Endothelial cell of umbilical vein (primary cell): ENCODE data around the gene GALK2. TPM values are rescaled to one million over a fixed set of nuclear protein-coding genes. Genes with fewer than 3 reads are reported as not detected.

Experiments
- BruUV-seq: library from RNA; stranded (reverse); fragments of 400-500 nt; replicated peaks from 2 replicates; lab custom pipeline; 2021; lab: Mats Ljungman, UMichigan
- CTCF ChIA-PET: fragments of 300-600, 350-600 bp; sonication (Branson Sonifier 250); formaldehyde crosslinking; loops from one replicate; lab custom pipeline; 2021; ENCODE audit warnings: antibody characterized with exemption, inconsistent platforms; lab: Charles Lee
- POLR2A ChIA-PET: fragments of 300-600, 350-600 bp; sonication (Branson Sonifier 250); formaldehyde crosslinking; loops from one replicate; lab custom pipeline; 2021; ENCODE audit warnings: antibody characterized with exemption, inconsistent platforms; lab: Charles Lee
- DNase-seq: peaks from one replicate; pipeline ENCODE4 v3.0.0-alpha.2; 2011; ENCODE audit warnings: low read depth, low spot score
- FAIRE-seq: peaks from 2 replicates; lab custom pipeline; 2011; peaks lifted over from hg19 to GRCh38; lab: Jason Lieb, UNC
- H2AFZ ChIP-seq: 2 replicates; pipeline ENCODE4 v1.6.0; 2012; ENCODE audit warnings: low read depth, low read length, control low read depth, inconsistent platforms
- H3K27ac ChIP-seq: 2 replicates; pipeline ENCODE4 v1.5.1; 2011; ENCODE audit warnings: low read depth, mild to moderate bottlenecking, control low read depth, low read length, moderate library complexity; ENCODE audit not compliant: insufficient read depth
- H3K27me3 ChIP-seq, 2 experiments: 2 replicates each; pipeline versions ENCODE4 v1.6.0 to v1.6.1; 2011; ENCODE audit warnings: low read length in 2 of 2, mixed read lengths in 1 of 2; ENCODE audit not compliant: control insufficient read depth in 2 of 2, insufficient read depth in 2 of 2
- H3K36me3 ChIP-seq, 2 experiments: 2 replicates in 1 of 2; 3 replicates in 1 of 2; pipeline ENCODE4 v1.5.1; 2011; ENCODE audit warnings: low read length in 2 of 2, mild to moderate bottlenecking in 1 of 2, moderate library complexity in 1 of 2; ENCODE audit not compliant: control insufficient read depth in 2 of 2, insufficient read depth in 2 of 2; ENCODE audit errors: extremely low read depth in 1 of 2
- H3K4me1 ChIP-seq: 3 replicates; pipeline ENCODE4 v1.5.1; 2011; ENCODE audit warnings: mild to moderate bottlenecking, low read length; ENCODE audit not compliant: control insufficient read depth, insufficient read depth; ENCODE audit errors: extremely low read depth
- H3K4me2 ChIP-seq: 2 replicates; pipeline ENCODE4 v1.6.1; 2011; ENCODE audit warnings: low read length, control low read depth, mixed read lengths; ENCODE audit not compliant: insufficient read depth
- H3K4me3 ChIP-seq, 3 experiments: fragments of 200-600 bp in 1 of 3; sonication (generic), shearing (Covaris generic) in 1 of 3; replicated peaks in 1 of 3; 2 replicates each; pipeline ENCODE4 v1.5.1; 2011 to 2016; ENCODE audit warnings: control low read depth in 3 of 3, low read length in 3 of 3, mild to moderate bottlenecking in 2 of 3, inconsistent platforms in 1 of 3, low read depth in 1 of 3, moderate library complexity in 1 of 3; ENCODE audit not compliant: insufficient read depth in 1 of 3
- H3K79me2 ChIP-seq: 2 replicates; pipeline ENCODE4 v1.6.0; 2012; ENCODE audit warnings: low read length, inconsistent platforms; ENCODE audit not compliant: control insufficient read depth, insufficient read depth
- H3K9ac ChIP-seq: replicated peaks from 2 replicates; pipeline ENCODE3; 2011; ENCODE audit warnings: low read length, control low read depth; ENCODE audit not compliant: insufficient read depth; ENCODE audit errors: extremely low read depth
- H3K9me1 ChIP-seq: replicated peaks from 3 replicates; pipeline ENCODE4 v1.6.0; 2011; ENCODE audit warnings: mild to moderate bottlenecking, low read length; ENCODE audit not compliant: control insufficient read depth, insufficient read depth; ENCODE audit errors: extremely low read depth
- H3K9me3 ChIP-seq: replicated peaks from 2 replicates; pipeline ENCODE4 v1.5.1; 2012; ENCODE audit warnings: low read length, inconsistent platforms; ENCODE audit not compliant: control insufficient read depth, insufficient read depth
- H4K20me1 ChIP-seq: replicated peaks from 2 replicates; pipeline ENCODE3; 2011; ENCODE audit warnings: mild to moderate bottlenecking, low read length; ENCODE audit not compliant: control insufficient read depth, insufficient read depth; ENCODE audit errors: extremely low read depth
- FOS ChIP-seq: IDR thresholded peaks from 2 replicates; pipeline ENCODE4 v1.6.1; 2011; ENCODE audit warnings: mild to moderate bottlenecking, low read length, moderate library complexity, borderline replicate concordance; ENCODE audit not compliant: insufficient read depth
- MYC ChIP-seq: IDR thresholded peaks from one replicate; pipeline ENCODE4 v1.6.1; 2011; ENCODE audit warnings: mild to moderate bottlenecking, low read depth, low read length
- POLR2AphosphoS5 ChIP-seq: IDR thresholded peaks from 2 replicates; pipeline ENCODE4 v1.6.1; 2012; ENCODE audit warnings: low read depth, mild to moderate bottlenecking, control low read depth, low read length, moderate library complexity; ENCODE audit not compliant: insufficient read depth
- dilution Hi-C: fragments of 300-500 bp; cut with MboI; formaldehyde crosslinking; loops from one replicate; pipeline ENCODE4 v1.15.0; 2019; ENCODE audit warnings: low sequenced_read_pairs; ENCODE audit not compliant: extremely low pct_ligation_motif_present
- intact Hi-C: fragments of 100-400 bp; cut with micrococcal nuclease; formaldehyde crosslinking; loops from one replicate; pipeline ENCODE4 v1.10.0; 2022
- polyA plus RNA-seq, 4 experiments: library from polyadenylated mRNA; depleted of rRNA in 3 of 4; stranded (reverse) in 3 of 4; unstranded in 1 of 4; fragments of >200 nt; gene quantifications; 2 replicates each; pipeline versions ENCODE4 v1.2.1 to v1.2.3, GENCODE V29; 2011 to 2012; ENCODE audit warnings: missing spikeins in 1 of 4
- total RNA-seq: library from RNA; stranded (reverse); gene quantifications from 2 replicates; pipeline ENCODE4 v1.2.3, GENCODE V29; 2021

The GALK2 gene
- total and polyA plus RNA-seq, 2 donors (not counting 3 experiments of a cell fraction or from before 2014, with no cell fraction given), result 19.9 to 31.3 TPM

DNA sequence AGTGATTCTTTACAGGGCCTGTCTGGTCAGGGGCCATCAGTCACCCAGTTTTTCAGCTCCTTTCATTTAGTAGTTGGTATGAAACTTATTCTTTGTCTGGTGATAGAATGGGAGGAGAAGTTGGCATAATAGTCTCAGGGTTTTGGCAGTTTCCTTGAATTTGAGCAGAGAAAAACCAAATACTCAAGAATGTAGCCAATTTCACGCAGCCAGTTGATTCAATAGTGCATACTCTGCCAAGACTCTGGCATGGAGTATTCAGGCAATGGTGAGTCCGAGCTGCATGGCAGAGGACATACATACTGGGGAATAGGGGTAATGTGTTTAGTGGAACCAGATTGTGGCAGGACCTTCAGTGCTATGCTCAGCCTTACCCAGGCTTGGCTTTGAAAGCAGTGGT lies 118.3 kb downstream of the GALK2 start:
- Histone ChIP-seq H3K4me1 (peaks cover 7% of the 10 kb centered on the region), H3K4me3 (no peak overlapping the region), H3K9me3 (no peaks in the 10 kb centered on the region), H3K4me2 (no peak overlapping the region), H4K20me1 (no peaks in the 10 kb centered on the region), H3K79me2 (no peaks in the 10 kb centered on the region), H2AFZ (no peak overlapping the region), H3K9me1 (no peaks in the 10 kb centered on the region), H3K27me3 (no peaks in the 10 kb centered on the region), H3K36me3 (no peaks in the 10 kb centered on the region), H3K27ac (no peak overlapping the region), H3K9ac (no peak overlapping the region)
- POLR2A ChIA-PET, result no interaction called here
- TF ChIP-seq FOS (no peak), POLR2AphosphoS5 (no peak)
- CTCF ChIA-PET, result interaction anchor here (0.9 kb wide), 1 partner anchor 20 kb away, joined by 3 read pairs; no protein-coding TSS in a partner anchor
- no peak for DNase-seq
- dilution Hi-C loops (no loop called here), intact Hi-C loops (no loop called here)
- FAIRE-seq, result no peak
- BruUV-seq, result no TSS peak

DNA sequence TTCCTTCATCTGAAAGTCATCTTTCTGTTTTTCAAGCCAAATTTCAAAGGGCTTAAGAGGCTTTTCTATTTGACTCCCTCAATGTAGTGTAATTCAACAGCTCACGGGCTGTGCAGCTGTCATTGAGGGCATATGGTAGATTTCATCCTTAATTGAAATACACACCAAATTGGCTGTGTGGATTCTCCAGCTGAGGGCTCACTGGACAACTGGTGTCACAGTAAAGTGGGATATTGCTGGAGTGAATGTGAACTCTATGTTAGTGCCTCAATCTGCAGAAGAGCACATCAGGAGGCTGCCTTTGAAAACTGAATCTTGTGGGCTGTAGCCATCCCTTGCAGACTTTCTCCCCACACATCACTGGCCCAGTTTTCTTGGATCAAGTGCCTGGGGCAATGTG lies 120.1 kb downstream of the GALK2 start:
- H3K4me3 ChIP-seq, result no peak overlapping the region
- BruUV-seq, result no TSS peak
- intact Hi-C loops (no loop called here), dilution Hi-C loops (no loop called here)
- no peaks in the 10 kb centered on the region for H3K9me1 ChIP-seq
- no peaks in the 10 kb centered on the region for H3K27me3 ChIP-seq
- CTCF ChIA-PET, result no interaction called here
- no peak overlapping the region for H3K9ac ChIP-seq
- no peaks in the 10 kb centered on the region for H3K79me2 ChIP-seq
- no peak overlapping the region for H3K27ac ChIP-seq
- no peaks in the 10 kb centered on the region for H3K9me3 ChIP-seq
- POLR2A ChIA-PET, result no interaction called here
- TF ChIP-seq MYC, result no peak
- H2AFZ ChIP-seq, result no peak overlapping the region
- no peak for DNase-seq
- H3K4me1 ChIP-seq, result peaks cover 7% of the 10 kb centered on the region
- FAIRE-seq, result no peak
- no peak overlapping the region for H3K4me2 ChIP-seq
- no peaks in the 10 kb centered on the region for H4K20me1 ChIP-seq
- H3K36me3 ChIP-seq, result no peaks in the 10 kb centered on the region
